ENCODE results near the gene SPOCK1.

DNA sequence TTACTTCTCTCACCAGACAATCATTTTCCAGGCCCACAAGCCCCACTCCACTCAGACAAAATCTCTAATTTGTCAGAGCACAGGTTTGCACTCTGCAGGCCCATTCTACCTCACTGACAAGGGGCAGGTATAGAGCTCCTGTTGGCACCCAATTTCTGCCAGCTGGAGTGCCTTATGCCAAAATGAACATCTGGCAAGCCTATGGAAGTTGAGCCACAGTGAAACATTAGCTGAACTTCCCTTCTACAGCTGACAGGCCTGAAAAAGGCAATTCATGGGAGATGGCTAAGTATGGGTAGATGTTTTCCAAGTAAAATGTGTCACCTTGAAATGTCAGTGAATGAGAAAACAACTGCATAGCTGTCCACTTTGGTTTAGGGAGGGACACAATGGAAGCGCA is 87.0 kb downstream of the SPOCK1 start:
- TF ChIP-seq POLR2AphosphoS5 (IDR thresholded peaks at IDR 0.05), result no peak
- TF ChIP-seq, protein P1, sequence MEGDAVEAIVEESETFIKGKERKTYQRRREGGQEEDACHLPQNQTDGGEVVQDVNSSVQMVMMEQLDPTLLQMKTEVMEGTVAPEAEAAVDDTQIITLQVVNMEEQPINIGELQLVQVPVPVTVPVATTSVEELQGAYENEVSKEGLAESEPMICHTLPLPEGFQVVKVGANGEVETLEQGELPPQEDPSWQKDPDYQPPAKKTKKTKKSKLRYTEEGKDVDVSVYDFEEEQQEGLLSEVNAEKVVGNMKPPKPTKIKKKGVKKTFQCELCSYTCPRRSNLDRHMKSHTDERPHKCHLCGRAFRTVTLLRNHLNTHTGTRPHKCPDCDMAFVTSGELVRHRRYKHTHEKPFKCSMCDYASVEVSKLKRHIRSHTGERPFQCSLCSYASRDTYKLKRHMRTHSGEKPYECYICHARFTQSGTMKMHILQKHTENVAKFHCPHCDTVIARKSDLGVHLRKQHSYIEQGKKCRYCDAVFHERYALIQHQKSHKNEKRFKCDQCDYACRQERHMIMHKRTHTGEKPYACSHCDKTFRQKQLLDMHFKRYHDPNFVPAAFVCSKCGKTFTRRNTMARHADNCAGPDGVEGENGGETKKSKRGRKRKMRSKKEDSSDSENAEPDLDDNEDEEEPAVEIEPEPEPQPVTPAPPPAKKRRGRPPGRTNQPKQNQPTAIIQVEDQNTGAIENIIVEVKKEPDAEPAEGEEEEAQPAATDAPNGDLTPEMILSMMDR (IDR thresholded peaks at IDR 0.05), result no peak
- TF ChIP-seq POLR2A (IDR thresholded peaks at IDR 0.05), result no peak
- no peak for TF ChIP-seq EP300 (IDR thresholded peaks at IDR 0.05)

Data from stomach (tissue), 4 donors.